HG02981 (cell line): ENCODE data around the gene NAV2.
"Not testable (repeated sequence)": the region's sequence is repeated elsewhere in the genome, so short reads cannot be mapped to it uniquely, and the experiment has no call there.

ENCODE experiments used
- ATAC-seq: cut with Tn5 transposase; IDR thresholded peaks from one replicate; pipeline ENCODE4 v1.9.1; 2021; ENCODE audit warnings: mild to moderate bottlenecking, moderate library complexity; ENCODE audit not compliant: unreplicated experiment

Gene NAV2

GRCh38 chr11:19882356-19882755 lies 169.7 kb downstream of the NAV2 start:
- ATAC-seq = no peak

GRCh38 chr11:19886498-19886897 lies 173.9 kb downstream of the NAV2 start:
- ATAC-seq = no peak

- no peak for ATAC-seq
These were observed 175.2 kb downstream of the NAV2 start for GRCh38 chr11:19887842-19888241.

GRCh38 chr11:19889531-19889930 lies 176.9 kb downstream of the NAV2 start:
- ATAC-seq = no peak

- ATAC-seq = no peak
These were observed 177.7 kb downstream of the NAV2 start for GRCh38 chr11:19890308-19890707.

- ATAC-seq = no peak
These were observed 178.4 kb downstream of the NAV2 start for GRCh38 chr11:19891022-19891421.

- ATAC-seq = no peak
These were observed 179.8 kb downstream of the NAV2 start for GRCh38 chr11:19892387-19892786.

GRCh38 chr11:19892876-19893275 lies 180.2 kb downstream of the NAV2 start:
- no peak for ATAC-seq

GRCh38 chr11:19894404-19894803 lies 181.8 kb downstream of the NAV2 start:
- ATAC-seq = no peak

GRCh38 chr11:19895037-19895436 lies 182.4 kb downstream of the NAV2 start:
- ATAC-seq = not testable (repeated sequence)

- no peak for ATAC-seq
These were observed 183.1 kb downstream of the NAV2 start for GRCh38 chr11:19895776-19896175.

- peak; percentile 49 for ATAC-seq
These were observed 191.0 kb downstream of the NAV2 start for GRCh38 chr11:19903620-19904069.

- no peak for ATAC-seq
These were observed 192.7 kb downstream of the NAV2 start for GRCh38 chr11:19905280-19905853.

GRCh38 chr11:19906126-19906525 lies 193.5 kb downstream of the NAV2 start:
- no peak for ATAC-seq

GRCh38 chr11:19907008-19907579 lies 194.5 kb downstream of the NAV2 start:
- peak; percentile 64 for ATAC-seq

GRCh38 chr11:19907839-19908238 lies 195.2 kb downstream of the NAV2 start:
- no peak for ATAC-seq

- no peak for ATAC-seq
These were observed 198.3 kb downstream of the NAV2 start for GRCh38 chr11:19910931-19911330.

GRCh38 chr11:19912115-19912957 lies 199.7 kb downstream of the NAV2 start:
- ATAC-seq = no peak

GRCh38 chr11:19912958-19913892 lies 200.6 kb downstream of the NAV2 start:
- no peak for ATAC-seq

- ATAC-seq = no peak
These were observed 201.2 kb downstream of the NAV2 start for GRCh38 chr11:19913893-19914249.

- ATAC-seq = no peak
These were observed 203.2 kb downstream of the NAV2 start for GRCh38 chr11:19915808-19916207.
